IMR-90 (cell line): ENCODE measurements around the gene DNAJB12. TPM values are rescaled to one million over a fixed set of nuclear protein-coding genes. Genes with fewer than 3 reads are reported as not detected.
"Not testable (repeated sequence)": the region's sequence is repeated elsewhere in the genome, so short reads cannot be mapped to it uniquely, and the experiment has no call there.

Source experiments
- ATAC-seq: fragments of 200-7000 bp; cut with Tn5 transposase; 2 replicates; pipeline ENCODE4 v1.9.1; 2020; ENCODE audit warnings: low read depth, mild to moderate bottlenecking, moderate library complexity
- BruUV-seq: library from RNA; stranded (reverse); fragments of 400-500 nt; replicated peaks from 2 replicates; lab custom pipeline; 2021; lab: Mats Ljungman, UMichigan
- CTCF ChIA-PET: fragments of 300-600 bp; formaldehyde crosslinking; extraction: SDS; loops from one replicate; lab custom pipeline; 2021; ENCODE audit warnings: antibody characterized with exemption; lab: Yijun Ruan, JAX
- POLR2A ChIA-PET: fragments of 300-600 bp; sonication (Branson Sonifier 250); formaldehyde crosslinking; loops from one replicate; lab custom pipeline; 2022; ENCODE audit warnings: antibody characterized with exemption; ENCODE audit not compliant: unreplicated experiment; lab: Charles Lee
- DNase-seq: peaks from one replicate; pipeline ENCODE4 v3.0.0; 2013
- H2AFZ ChIP-seq: replicated peaks from 2 replicates; pipeline ENCODE3; 2013; ENCODE audit warnings: low read length, mild to moderate bottlenecking; ENCODE audit not compliant: poor library complexity
- H2AK5ac ChIP-seq: 2 replicates; pipeline ENCODE4 v1.6.1; 2013; ENCODE audit warnings: low read depth, low read length, inconsistent platforms
- H2AK9ac ChIP-seq: replicated peaks from 2 replicates; pipeline ENCODE3; 2013; ENCODE audit warnings: mild to moderate bottlenecking, low read depth, low read length, moderate library complexity; ENCODE audit not compliant: poor library complexity
- H2BK120ac ChIP-seq: 2 replicates; pipeline ENCODE4 v1.6.1; 2013; ENCODE audit warnings: low read depth, low read length, inconsistent platforms
- H2BK15ac ChIP-seq: 3 replicates; pipeline ENCODE4 v1.6.1; 2013; ENCODE audit warnings: low read depth, low read length, inconsistent platforms
- H2BK20ac ChIP-seq: 2 replicates; pipeline ENCODE4 v1.6.1; 2013; ENCODE audit warnings: low read depth, mild to moderate bottlenecking, inconsistent platforms, low read length, moderate library complexity
- H2BK5ac ChIP-seq: 2 replicates; pipeline ENCODE4 v1.6.1; 2013; ENCODE audit warnings: mild to moderate bottlenecking, low read depth, low read length, inconsistent platforms; ENCODE audit not compliant: poor library complexity, severe bottlenecking
- H3K14ac ChIP-seq: replicated peaks from 2 replicates; pipeline ENCODE4 v1.6.1; 2013; ENCODE audit warnings: low read depth, low read length, inconsistent platforms
- H3K18ac ChIP-seq: 2 replicates; pipeline ENCODE4 v1.6.1; 2013; ENCODE audit warnings: low read depth, low read length, control low read depth
- H3K23ac ChIP-seq: 2 replicates; pipeline ENCODE4 v1.6.1; 2013; ENCODE audit warnings: low read depth, low read length, inconsistent platforms
- H3K27ac ChIP-seq: 2 replicates; pipeline ENCODE4 v1.5.1; 2013; ENCODE audit warnings: mild to moderate bottlenecking, control low read depth, low read length; ENCODE audit not compliant: insufficient read depth
- H3K27me3 ChIP-seq: 2 replicates; pipeline ENCODE4 v1.6.1; 2013; ENCODE audit warnings: low read length; ENCODE audit not compliant: control insufficient read depth, insufficient read depth
- H3K36me3 ChIP-seq: 2 replicates; pipeline ENCODE4 v1.6.1; 2013; ENCODE audit warnings: low read length, mixed read lengths; ENCODE audit not compliant: control insufficient read depth, insufficient read depth
- H3K4ac ChIP-seq: 2 replicates; pipeline ENCODE4 v1.6.1; 2013; ENCODE audit warnings: low read depth, low read length, inconsistent platforms
- H3K4me1 ChIP-seq: 2 replicates; pipeline ENCODE4 v1.6.1; 2013; ENCODE audit warnings: low read length, mixed read lengths; ENCODE audit not compliant: control insufficient read depth, insufficient read depth
- H3K4me2 ChIP-seq: 2 replicates; pipeline ENCODE4 v1.6.1; 2013; ENCODE audit warnings: low read depth, mild to moderate bottlenecking, control low read depth, low read length, moderate library complexity
- H3K4me3 ChIP-seq: 2 replicates; pipeline ENCODE4 v1.5.1; 2013; ENCODE audit warnings: low read depth, mild to moderate bottlenecking, control low read depth, low read length, moderate library complexity; ENCODE audit not compliant: insufficient read depth
- H3K56ac ChIP-seq: 2 replicates; pipeline ENCODE4 v1.6.1; 2013; ENCODE audit warnings: low read length, inconsistent platforms; ENCODE audit not compliant: insufficient read depth; ENCODE audit errors: extremely low read depth
- H3K79me1 ChIP-seq, 2 experiments: 2 replicates each; pipeline ENCODE4 v1.6.1; 2013; ENCODE audit warnings: low read length in 2 of 2, inconsistent platforms in 1 of 2, low read depth in 1 of 2
- H3K9ac ChIP-seq: 2 replicates; pipeline ENCODE4 v1.6.1; 2013; ENCODE audit warnings: low read depth, low read length, control low read depth
- H3K9me1 ChIP-seq: 2 replicates; pipeline ENCODE4 v1.6.1; 2013; ENCODE audit warnings: low read length, inconsistent platforms; ENCODE audit not compliant: insufficient read depth
- H3K9me3 ChIP-seq: 2 replicates; pipeline ENCODE4 v1.6.1; 2013; ENCODE audit warnings: low read length; ENCODE audit not compliant: control insufficient read depth, insufficient read depth
- H4K20me1 ChIP-seq: 2 replicates; pipeline ENCODE4 v1.6.1; 2013; ENCODE audit warnings: low read length, inconsistent platforms; ENCODE audit not compliant: insufficient read depth
- H4K5ac ChIP-seq: 2 replicates; pipeline ENCODE4 v1.6.1; 2013; ENCODE audit warnings: mild to moderate bottlenecking, low read depth, low read length, control low read depth
- H4K8ac ChIP-seq, 2 experiments: 2 replicates each; pipeline ENCODE4 v1.6.1; 2013; ENCODE audit warnings: low read depth in 2 of 2, low read length in 2 of 2, control low read depth in 1 of 2, inconsistent platforms in 1 of 2
- H4K91ac ChIP-seq: 2 replicates; pipeline ENCODE4 v1.6.1; 2013; ENCODE audit warnings: low read depth, low read length, inconsistent platforms; ENCODE audit not compliant: insufficient read depth
- WGBS, 2 experiments: methylation state at CpG; one replicate each; pipeline versions ENCODE4 v1.1.5 to v1.1.7; 2013; ENCODE audit warnings: missing lambda C conversion rate in 2 of 2; ENCODE audit not compliant: insufficient read length in 1 of 2; ENCODE audit errors: extremely low coverage in 2 of 2; 5-methylcytosine and 5-hydroxymethylcytosine counted together
- dilution Hi-C: fragments of 300-500 bp; cut with HindIII; formaldehyde crosslinking; loops from one replicate; pipeline ENCODE4 v1.14.3; 2018; ENCODE audit warnings: low sequenced_read_pairs; ENCODE audit not compliant: unreplicated experiment
- in situ Hi-C: fragments of 300-500 bp; cut with MboI; formaldehyde crosslinking; loops from 3 replicates; pipeline ENCODE4 v1.14.3; 2019; ENCODE audit warnings: low sequenced_read_pairs, inconsistent platforms, mixed read lengths
- intact Hi-C: fragments of 100-400 bp; cut with micrococcal nuclease; formaldehyde crosslinking; loops from 2 replicates; pipeline ENCODE4 v1.10.0; 2022
- polyA plus RNA-seq, 3 experiments: library from polyadenylated mRNA; depleted of rRNA; stranded (reverse); fragments of >200 nt; gene quantifications; 2 replicates each; pipeline ENCODE4 v1.2.3, GENCODE V29; 2012; ENCODE audit warnings: low replicate concordance in 1 of 3
- total RNA-seq: library from RNA; depleted of rRNA; stranded (reverse); fragments of >200 nt; gene quantifications from 2 replicates; pipeline ENCODE4 v1.2.3, GENCODE V29; 2012

The DNAJB12 gene
- total and polyA plus RNA-seq, 2 of the 4 experiments (the other 2 are of a cell fraction) = 18.3 to 24.0 TPM

GRCh38 chr10:72307711-72308110, 47.0 kb downstream of the DNAJB12 start:
- POLR2A ChIA-PET, H3K56ac ChIP-seq: not testable (repeated sequence)
- no CpG with 5 or more reads among the region's 7 CpGs for WGBS, 2 experiments

More at GRCh38 chr10:72307711-72308110, 47.0 kb downstream of the DNAJB12 start:
- H4K91ac ChIP-seq, ATAC-seq, H2AFZ ChIP-seq, DNase-seq, H3K4me2 ChIP-seq, H4K20me1 ChIP-seq, H3K27ac ChIP-seq, BruUV-seq, H3K4me3 ChIP-seq, H3K9ac ChIP-seq, H3K23ac ChIP-seq, H2BK20ac ChIP-seq, intact Hi-C loops, H2AK5ac ChIP-seq, H3K9me3 ChIP-seq, H3K14ac ChIP-seq, H2BK5ac ChIP-seq, in situ Hi-C loops, dilution Hi-C loops, H2BK120ac ChIP-seq, H4K5ac ChIP-seq, H2AK9ac ChIP-seq, H3K36me3 ChIP-seq, H3K27me3 ChIP-seq, H3K18ac ChIP-seq, H3K79me1 ChIP-seq: not testable (repeated sequence)
- Histone ChIP-seq H4K8ac (peak overlapping the region in 1 of 2 experiments; percentile 6; a peak in 2 of 4 replicates), H3K4me1 (peaks cover 15% of the 10 kb centered on the region), H3K9me1 (peaks cover 18% of the 10 kb centered on the region), H3K4ac (peak overlapping the region; percentile 78; the same call in 1 of the 2 replicates), H2BK15ac (0 out of 3 replicates have a peak overlapping the region, but pooled peaks have one; percentile 14)
- CTCF ChIA-PET = interaction anchor here (0.5 kb wide), 1 partner anchor 67 kb away, joined by 4 read pairs; no protein-coding TSS in a partner anchor
